IMR-90 (cell line): Measurements from ENCODE around the gene LRP1B. TPM values are rescaled to one million over a fixed set of nuclear protein-coding genes. Genes with fewer than 3 reads are reported as not detected.

ENCODE experiments used
- ATAC-seq: fragments of 200-7000 bp; cut with Tn5 transposase; 2 replicates; pipeline ENCODE4 v1.9.1; 2020; ENCODE audit warnings: low read depth, mild to moderate bottlenecking, moderate library complexity
- BruUV-seq: library from RNA; stranded (reverse); fragments of 400-500 nt; replicated peaks from 2 replicates; lab custom pipeline; 2021; lab: Mats Ljungman, UMichigan
- CTCF ChIA-PET: fragments of 300-600 bp; formaldehyde crosslinking; extraction: SDS; loops from one replicate; lab custom pipeline; 2021; ENCODE audit warnings: antibody characterized with exemption; lab: Yijun Ruan, JAX
- POLR2A ChIA-PET: fragments of 300-600 bp; sonication (Branson Sonifier 250); formaldehyde crosslinking; loops from one replicate; lab custom pipeline; 2022; ENCODE audit warnings: antibody characterized with exemption; ENCODE audit not compliant: unreplicated experiment; lab: Charles Lee
- DNase-seq: peaks from one replicate; pipeline ENCODE4 v3.0.0; 2013
- H2AFZ ChIP-seq: replicated peaks from 2 replicates; pipeline ENCODE3; 2013; ENCODE audit warnings: low read length, mild to moderate bottlenecking; ENCODE audit not compliant: poor library complexity
- H2AK5ac ChIP-seq: 2 replicates; pipeline ENCODE4 v1.6.1; 2013; ENCODE audit warnings: low read depth, low read length, inconsistent platforms
- H2AK9ac ChIP-seq: replicated peaks from 2 replicates; pipeline ENCODE3; 2013; ENCODE audit warnings: mild to moderate bottlenecking, low read depth, low read length, moderate library complexity; ENCODE audit not compliant: poor library complexity
- H2BK120ac ChIP-seq: 2 replicates; pipeline ENCODE4 v1.6.1; 2013; ENCODE audit warnings: low read depth, low read length, inconsistent platforms
- H2BK15ac ChIP-seq: 3 replicates; pipeline ENCODE4 v1.6.1; 2013; ENCODE audit warnings: low read depth, low read length, inconsistent platforms
- H2BK20ac ChIP-seq: 2 replicates; pipeline ENCODE4 v1.6.1; 2013; ENCODE audit warnings: low read depth, mild to moderate bottlenecking, inconsistent platforms, low read length, moderate library complexity
- H2BK5ac ChIP-seq: 2 replicates; pipeline ENCODE4 v1.6.1; 2013; ENCODE audit warnings: mild to moderate bottlenecking, low read depth, low read length, inconsistent platforms; ENCODE audit not compliant: poor library complexity, severe bottlenecking
- H3K14ac ChIP-seq: replicated peaks from 2 replicates; pipeline ENCODE4 v1.6.1; 2013; ENCODE audit warnings: low read depth, low read length, inconsistent platforms
- H3K18ac ChIP-seq: 2 replicates; pipeline ENCODE4 v1.6.1; 2013; ENCODE audit warnings: low read depth, low read length, control low read depth
- H3K23ac ChIP-seq: 2 replicates; pipeline ENCODE4 v1.6.1; 2013; ENCODE audit warnings: low read depth, low read length, inconsistent platforms
- H3K27ac ChIP-seq: 2 replicates; pipeline ENCODE4 v1.5.1; 2013; ENCODE audit warnings: mild to moderate bottlenecking, control low read depth, low read length; ENCODE audit not compliant: insufficient read depth
- H3K27me3 ChIP-seq: 2 replicates; pipeline ENCODE4 v1.6.1; 2013; ENCODE audit warnings: low read length; ENCODE audit not compliant: control insufficient read depth, insufficient read depth
- H3K36me3 ChIP-seq: 2 replicates; pipeline ENCODE4 v1.6.1; 2013; ENCODE audit warnings: low read length, mixed read lengths; ENCODE audit not compliant: control insufficient read depth, insufficient read depth
- H3K4ac ChIP-seq: 2 replicates; pipeline ENCODE4 v1.6.1; 2013; ENCODE audit warnings: low read depth, low read length, inconsistent platforms
- H3K4me1 ChIP-seq: 2 replicates; pipeline ENCODE4 v1.6.1; 2013; ENCODE audit warnings: low read length, mixed read lengths; ENCODE audit not compliant: control insufficient read depth, insufficient read depth
- H3K4me2 ChIP-seq: 2 replicates; pipeline ENCODE4 v1.6.1; 2013; ENCODE audit warnings: low read depth, mild to moderate bottlenecking, control low read depth, low read length, moderate library complexity
- H3K4me3 ChIP-seq: 2 replicates; pipeline ENCODE4 v1.5.1; 2013; ENCODE audit warnings: low read depth, mild to moderate bottlenecking, control low read depth, low read length, moderate library complexity; ENCODE audit not compliant: insufficient read depth
- H3K56ac ChIP-seq: 2 replicates; pipeline ENCODE4 v1.6.1; 2013; ENCODE audit warnings: low read length, inconsistent platforms; ENCODE audit not compliant: insufficient read depth; ENCODE audit errors: extremely low read depth
- H3K79me1 ChIP-seq, 2 experiments: 2 replicates each; pipeline ENCODE4 v1.6.1; 2013; ENCODE audit warnings: low read length in 2 of 2, inconsistent platforms in 1 of 2, low read depth in 1 of 2
- H3K9ac ChIP-seq: 2 replicates; pipeline ENCODE4 v1.6.1; 2013; ENCODE audit warnings: low read depth, low read length, control low read depth
- H3K9me1 ChIP-seq: 2 replicates; pipeline ENCODE4 v1.6.1; 2013; ENCODE audit warnings: low read length, inconsistent platforms; ENCODE audit not compliant: insufficient read depth
- H3K9me3 ChIP-seq: 2 replicates; pipeline ENCODE4 v1.6.1; 2013; ENCODE audit warnings: low read length; ENCODE audit not compliant: control insufficient read depth, insufficient read depth
- H4K20me1 ChIP-seq: 2 replicates; pipeline ENCODE4 v1.6.1; 2013; ENCODE audit warnings: low read length, inconsistent platforms; ENCODE audit not compliant: insufficient read depth
- H4K5ac ChIP-seq: 2 replicates; pipeline ENCODE4 v1.6.1; 2013; ENCODE audit warnings: mild to moderate bottlenecking, low read depth, low read length, control low read depth
- H4K8ac ChIP-seq, 2 experiments: 2 replicates each; pipeline ENCODE4 v1.6.1; 2013; ENCODE audit warnings: low read depth in 2 of 2, low read length in 2 of 2, control low read depth in 1 of 2, inconsistent platforms in 1 of 2
- H4K91ac ChIP-seq: 2 replicates; pipeline ENCODE4 v1.6.1; 2013; ENCODE audit warnings: low read depth, low read length, inconsistent platforms; ENCODE audit not compliant: insufficient read depth
- BHLHE40 ChIP-seq: fragments of 150-350 bp; IDR thresholded peaks from 2 replicates; pipeline ENCODE4 v1.6.1; 2016; ENCODE audit warnings: mild to moderate bottlenecking, low read depth, low read length
- CEBPB ChIP-seq: IDR thresholded peaks from 2 replicates; pipeline ENCODE4 v1.6.1; 2012; ENCODE audit warnings: low read depth, low read length, improper control_type of control experiment
- CHD1 ChIP-seq: IDR thresholded peaks from 2 replicates; pipeline ENCODE4 v1.6.1; 2012; ENCODE audit warnings: low read depth, low read length, improper control_type of control experiment
- CTCF ChIP-seq: conservative IDR thresholded peaks from 2 replicates; pipeline ENCODE4 v1.5.1; 2012; ENCODE audit warnings: mild to moderate bottlenecking, low read depth, low read length, improper control_type of control experiment
- FOS ChIP-seq: fragments of 150-350 bp; IDR thresholded peaks from 2 replicates; pipeline ENCODE4 v1.6.1; 2016; ENCODE audit warnings: low read depth, low read length
- MAFK ChIP-seq: IDR thresholded peaks from 2 replicates; pipeline ENCODE4 v1.6.1; 2012; ENCODE audit warnings: low read depth, low read length, improper control_type of control experiment
- MAZ ChIP-seq: IDR thresholded peaks from 2 replicates; pipeline ENCODE4 v1.6.1; 2012; ENCODE audit warnings: low read depth, mild to moderate bottlenecking, low read length, improper control_type of control experiment, moderate library complexity, borderline replicate concordance
- MXI1 ChIP-seq: IDR thresholded peaks from 2 replicates; pipeline ENCODE4 v1.6.1; 2012; ENCODE audit warnings: low read depth, mild to moderate bottlenecking, low read length, moderate library complexity, borderline replicate concordance
- NFE2L2 ChIP-seq: fragments of 150-350 bp; IDR thresholded peaks from 2 replicates; pipeline ENCODE4 v1.6.1; 2016; ENCODE audit warnings: low read depth, mild to moderate bottlenecking, low read length
- POLR2A ChIP-seq: IDR thresholded peaks from 2 replicates; pipeline ENCODE4 v1.6.1; 2012; ENCODE audit warnings: mild to moderate bottlenecking, low read depth, low read length
- RAD21 ChIP-seq: IDR thresholded peaks from 2 replicates; pipeline ENCODE4 v1.6.1; 2012; ENCODE audit warnings: low read length, improper control_type of control experiment
- RCOR1 ChIP-seq: IDR thresholded peaks from 2 replicates; pipeline ENCODE4 v1.6.1; 2012; ENCODE audit warnings: mild to moderate bottlenecking, low read length, improper control_type of control experiment; ENCODE audit not compliant: insufficient replicate concordance
- RFX5 ChIP-seq: IDR thresholded peaks from 2 replicates; pipeline ENCODE4 v1.8.0; 2012; ENCODE audit warnings: low read depth, mild to moderate bottlenecking, low read length, moderate library complexity
- SMC3 ChIP-seq: fragments of 150-350 bp; IDR thresholded peaks from 2 replicates; pipeline ENCODE4 v1.6.1; 2016; ENCODE audit warnings: low read depth, mild to moderate bottlenecking, antibody characterized with exemption, low read length, moderate library complexity
- WGBS, 2 experiments: methylation state at CpG; one replicate each; pipeline versions ENCODE4 v1.1.5 to v1.1.7; 2013; ENCODE audit warnings: missing lambda C conversion rate in 2 of 2; ENCODE audit not compliant: insufficient read length in 1 of 2; ENCODE audit errors: extremely low coverage in 2 of 2; 5-methylcytosine and 5-hydroxymethylcytosine counted together
- dilution Hi-C: fragments of 300-500 bp; cut with HindIII; formaldehyde crosslinking; loops from one replicate; pipeline ENCODE4 v1.14.3; 2018; ENCODE audit warnings: low sequenced_read_pairs; ENCODE audit not compliant: unreplicated experiment
- in situ Hi-C: fragments of 300-500 bp; cut with MboI; formaldehyde crosslinking; loops from 3 replicates; pipeline ENCODE4 v1.14.3; 2019; ENCODE audit warnings: low sequenced_read_pairs, inconsistent platforms, mixed read lengths
- intact Hi-C: fragments of 100-400 bp; cut with micrococcal nuclease; formaldehyde crosslinking; loops from 2 replicates; pipeline ENCODE4 v1.10.0; 2022
- polyA plus RNA-seq, 3 experiments: library from polyadenylated mRNA; depleted of rRNA; stranded (reverse); fragments of >200 nt; gene quantifications; 2 replicates each; pipeline ENCODE4 v1.2.3, GENCODE V29; 2012; ENCODE audit warnings: low replicate concordance in 1 of 3
- total RNA-seq: library from RNA; depleted of rRNA; stranded (reverse); fragments of >200 nt; gene quantifications from 2 replicates; pipeline ENCODE4 v1.2.3, GENCODE V29; 2012
- TF ChIP-seq, protein P1 (sequence below): fragments of 150-350 bp; IDR thresholded peaks from 2 replicates; pipeline ENCODE4 v1.6.1; 2017; ENCODE audit warnings: mild to moderate bottlenecking, antibody characterized with exemption, low read length, low read depth
- TF ChIP-seq, protein P2 (sequence below): fragments of 150-350 bp; IDR thresholded peaks from 2 replicates; pipeline ENCODE4 v1.6.1; 2016; ENCODE audit warnings: low read depth, mild to moderate bottlenecking, low read length, moderate library complexity, borderline replicate concordance

The LRP1B gene
- total and polyA plus RNA-seq, 2 of the 4 experiments (the other 2 are of a cell fraction) = under 0.01 to 0.02 TPM

GRCh38 chr2:141579071-141579470 is 551.7 kb downstream of the LRP1B start:
- Histone ChIP-seq H3K36me3 (no peaks in the 10 kb centered on the region), H4K91ac (no peak overlapping the region), H3K4me1 (no peaks in the 10 kb centered on the region), H3K27ac (no peak overlapping the region), H3K79me1 (no peaks in the 10 kb centered on the region), H3K9me3 (no peaks in the 10 kb centered on the region), H4K20me1 (no peaks in the 10 kb centered on the region), H3K9ac (no peak overlapping the region), H4K8ac (no peak overlapping the region), H3K18ac (no peak overlapping the region), H3K23ac (no peak overlapping the region), H2AFZ (no peak overlapping the region), H2BK120ac (no peak overlapping the region), H4K5ac (no peak overlapping the region), H2BK5ac (no peak overlapping the region), H3K56ac (no peak overlapping the region), H2BK15ac (no peak overlapping the region), H3K9me1 (no peaks in the 10 kb centered on the region), H3K27me3 (no peaks in the 10 kb centered on the region), H2AK5ac (no peak overlapping the region), H3K4ac (no peak overlapping the region), H3K4me2 (no peak overlapping the region), H3K4me3 (no peak overlapping the region), H2AK9ac (no peak overlapping the region), H3K14ac (no peak overlapping the region), H2BK20ac (no peak overlapping the region)
- intact Hi-C loops = no loop called here
- ATAC-seq (no peak), DNase-seq (no peak)
- dilution Hi-C loops = no loop called here
- ChIA-PET CTCF (no interaction called here), POLR2A (no interaction called here)
- WGBS, 2 experiments = 75% methylated on average over 2 of the region's 5 CpGs; no CpG with 5 or more reads in 1 of the 2 experiments
- TF ChIP-seq BHLHE40 = no peak
- no peak for TF ChIP-seq CEBPB
- TF ChIP-seq RAD21 = no peak
- no peak for TF ChIP-seq RCOR1
- no peak for TF ChIP-seq POLR2A
- TF ChIP-seq SMC3 = no peak
- TF ChIP-seq NFE2L2 = no peak
- TF ChIP-seq, protein P1, sequence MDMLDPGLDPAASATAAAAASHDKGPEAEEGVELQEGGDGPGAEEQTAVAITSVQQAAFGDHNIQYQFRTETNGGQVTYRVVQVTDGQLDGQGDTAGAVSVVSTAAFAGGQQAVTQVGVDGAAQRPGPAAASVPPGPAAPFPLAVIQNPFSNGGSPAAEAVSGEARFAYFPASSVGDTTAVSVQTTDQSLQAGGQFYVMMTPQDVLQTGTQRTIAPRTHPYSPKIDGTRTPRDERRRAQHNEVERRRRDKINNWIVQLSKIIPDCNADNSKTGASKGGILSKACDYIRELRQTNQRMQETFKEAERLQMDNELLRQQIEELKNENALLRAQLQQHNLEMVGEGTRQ = no peak
- TF ChIP-seq MXI1 = no peak
- no peak for TF ChIP-seq MAFK
- TF ChIP-seq CHD1 = no peak
- TF ChIP-seq, protein P2, sequence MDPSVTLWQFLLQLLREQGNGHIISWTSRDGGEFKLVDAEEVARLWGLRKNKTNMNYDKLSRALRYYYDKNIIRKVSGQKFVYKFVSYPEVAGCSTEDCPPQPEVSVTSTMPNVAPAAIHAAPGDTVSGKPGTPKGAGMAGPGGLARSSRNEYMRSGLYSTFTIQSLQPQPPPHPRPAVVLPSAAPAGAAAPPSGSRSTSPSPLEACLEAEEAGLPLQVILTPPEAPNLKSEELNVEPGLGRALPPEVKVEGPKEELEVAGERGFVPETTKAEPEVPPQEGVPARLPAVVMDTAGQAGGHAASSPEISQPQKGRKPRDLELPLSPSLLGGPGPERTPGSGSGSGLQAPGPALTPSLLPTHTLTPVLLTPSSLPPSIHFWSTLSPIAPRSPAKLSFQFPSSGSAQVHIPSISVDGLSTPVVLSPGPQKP = no peak
- TF ChIP-seq CTCF = no peak
- no peak for TF ChIP-seq MAZ
- no peak for TF ChIP-seq RFX5
- TF ChIP-seq FOS = no peak
- in situ Hi-C loops = no loop called here
- no TSS peak for BruUV-seq
